GM21619 (cell line): ENCODE results near the gene TBL1X.
"Not testable (repeated sequence)": the region's sequence is repeated elsewhere in the genome, so short reads cannot be mapped to it uniquely, and the experiment has no call there.

ENCODE experiments used
- ATAC-seq: cut with Tn5 transposase; IDR thresholded peaks from one replicate; pipeline ENCODE4 v1.9.1; 2021; ENCODE audit not compliant: unreplicated experiment

TBL1X gene

DNA sequence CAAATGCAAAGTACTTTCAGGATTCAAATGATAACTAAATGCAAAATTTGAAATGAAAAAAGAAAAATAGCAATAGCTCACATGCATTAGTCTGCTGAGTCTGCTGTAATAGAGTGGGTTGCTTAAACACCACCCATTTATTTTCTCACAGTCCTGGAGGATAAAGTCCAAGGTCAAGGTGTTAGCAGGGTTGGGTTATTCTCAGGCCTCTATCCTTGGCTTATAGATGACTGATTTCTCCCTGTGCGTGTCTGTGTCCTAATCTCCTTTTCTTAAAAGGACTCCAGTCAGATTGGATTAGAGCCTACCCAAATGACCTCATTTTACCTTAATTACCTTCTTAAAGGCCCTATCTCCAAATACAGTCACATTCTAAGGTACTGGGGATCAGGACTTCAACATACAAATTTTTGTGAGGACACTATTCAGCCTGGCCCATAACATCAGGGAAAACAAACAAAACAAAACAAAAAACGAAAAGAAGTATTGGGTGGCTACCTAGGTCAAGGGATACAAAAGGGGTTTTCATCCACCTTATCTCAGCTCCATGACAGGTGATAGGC is 6.3 kb upstream of the TBL1X start:
- no peak for ATAC-seq

- ATAC-seq: no peak
Observed at GRCh38 chrX:9459186-9459748, 5.6 kb upstream of the TBL1X start.

DNA sequence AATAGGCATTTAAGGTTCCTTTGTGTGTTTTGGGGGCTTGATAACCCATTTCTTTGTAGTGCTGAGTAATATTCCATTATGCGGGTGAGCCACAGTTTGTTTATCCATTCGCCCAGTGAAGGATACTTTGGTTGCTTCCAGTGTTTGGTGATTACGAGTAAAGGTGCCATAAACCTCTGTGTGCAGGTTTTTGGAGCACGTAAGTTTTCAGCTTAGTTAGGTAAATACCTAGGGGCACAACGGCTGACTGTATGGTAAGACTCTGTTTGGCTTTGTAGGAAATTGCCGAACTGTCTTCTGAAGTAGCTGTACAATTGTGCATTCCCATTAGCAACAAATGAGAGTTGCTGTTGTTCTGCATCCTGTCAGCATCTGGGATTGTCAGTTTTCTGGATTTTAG is 3.8 kb upstream of the TBL1X start:
- no peak for ATAC-seq

DNA sequence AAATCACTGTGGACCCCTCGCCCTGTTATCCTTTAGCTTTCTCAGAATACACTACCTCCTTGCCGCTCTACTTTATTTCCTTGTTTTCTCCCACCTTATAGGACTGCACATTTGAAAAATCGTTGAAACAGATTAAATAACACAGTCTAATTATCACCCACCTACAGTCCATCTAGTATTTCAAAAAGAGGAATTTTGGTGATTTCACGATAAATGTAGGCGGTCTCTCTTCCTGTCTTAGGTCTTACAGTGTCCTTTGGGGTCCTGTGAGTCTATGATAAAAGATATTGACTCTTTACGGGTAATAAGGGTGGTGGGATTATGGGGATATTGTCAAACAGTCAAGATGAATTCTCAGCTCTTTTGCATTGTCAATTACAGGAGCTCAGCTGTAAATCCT is 2.4 kb upstream of the TBL1X start:
- ATAC-seq: no peak

DNA sequence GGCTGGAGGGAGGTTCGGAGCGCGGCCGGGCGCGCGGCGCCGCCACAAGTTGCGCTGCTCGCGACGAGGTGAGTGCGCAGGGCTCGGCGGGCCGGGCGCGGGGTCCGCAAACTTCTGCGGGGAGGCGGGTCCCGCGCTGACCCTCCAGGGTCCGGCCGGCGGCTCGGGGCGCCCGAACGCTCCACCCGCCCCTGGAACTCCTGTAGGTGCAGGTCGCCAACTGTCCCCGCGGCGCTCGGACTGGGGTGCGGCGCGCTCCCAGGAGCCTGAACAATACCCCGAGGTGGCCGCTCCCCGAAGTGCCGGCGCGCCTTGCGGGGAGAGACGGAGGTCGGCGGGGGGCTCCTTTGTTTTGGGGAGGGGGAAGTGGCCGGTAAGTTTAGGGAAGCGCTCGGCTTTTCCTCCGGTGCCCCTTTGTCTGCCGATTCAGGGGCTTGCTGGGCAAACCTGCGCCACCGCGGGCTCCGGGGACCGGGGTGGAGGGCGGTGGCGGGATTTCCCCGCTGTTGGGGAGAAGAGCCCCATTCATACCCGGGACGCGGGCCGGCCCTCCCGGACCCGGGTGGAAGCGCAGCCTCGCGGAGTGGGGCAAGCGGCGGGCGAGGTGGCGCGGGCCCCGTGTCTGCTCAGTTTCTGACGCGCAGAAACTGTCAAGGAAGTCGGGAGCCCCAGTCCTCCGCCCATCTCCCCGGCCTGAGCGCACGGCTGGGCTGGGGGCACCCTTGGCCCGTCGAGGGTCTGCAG is 694 bp downstream of the TBL1X start:
- peak; percentile 22 for ATAC-seq

DNA sequence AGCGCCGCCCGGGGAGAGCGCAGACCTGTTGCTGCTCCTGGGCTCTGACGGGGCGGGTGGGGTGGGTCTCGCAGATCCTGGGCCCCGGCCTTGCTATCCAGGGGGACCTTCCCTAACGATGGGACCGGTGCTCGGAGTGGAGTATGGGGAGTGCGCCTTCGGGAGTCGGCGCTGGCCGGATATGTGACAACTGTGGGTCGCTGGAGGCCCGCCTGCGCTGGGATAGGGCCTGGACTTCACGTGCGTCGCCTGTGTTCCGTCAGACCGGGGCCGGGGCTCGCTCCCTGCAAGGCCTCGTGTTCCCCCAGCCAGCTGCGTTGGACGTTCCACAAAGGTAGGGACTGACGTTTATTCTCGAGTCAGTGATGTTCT is 1.3 kb downstream of the TBL1X start:
- no peak for ATAC-seq

- no peak for ATAC-seq
Observed at GRCh38 chrX:9466736-9467135, 1.9 kb downstream of the TBL1X start.

DNA sequence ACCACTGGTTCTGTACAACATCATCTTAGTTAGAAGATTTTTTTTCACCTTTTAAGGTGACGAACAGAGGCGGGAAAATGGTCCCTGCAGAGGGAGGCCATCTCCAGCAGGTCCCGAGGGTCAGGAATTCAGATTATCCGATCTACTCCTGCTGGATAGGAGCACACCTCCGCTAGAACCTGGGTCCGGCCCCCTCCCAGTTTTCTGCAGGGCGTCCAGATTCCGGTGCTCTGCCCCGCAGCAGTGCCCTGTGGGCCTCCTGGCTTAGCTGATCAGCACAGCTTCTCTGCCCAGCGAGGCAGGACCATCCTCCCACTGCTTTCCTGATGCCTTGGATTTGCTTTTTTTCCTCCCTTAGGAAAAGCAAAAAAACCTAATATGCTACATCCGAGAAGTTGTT is 2.3 kb downstream of the TBL1X start:
- ATAC-seq: no peak

DNA sequence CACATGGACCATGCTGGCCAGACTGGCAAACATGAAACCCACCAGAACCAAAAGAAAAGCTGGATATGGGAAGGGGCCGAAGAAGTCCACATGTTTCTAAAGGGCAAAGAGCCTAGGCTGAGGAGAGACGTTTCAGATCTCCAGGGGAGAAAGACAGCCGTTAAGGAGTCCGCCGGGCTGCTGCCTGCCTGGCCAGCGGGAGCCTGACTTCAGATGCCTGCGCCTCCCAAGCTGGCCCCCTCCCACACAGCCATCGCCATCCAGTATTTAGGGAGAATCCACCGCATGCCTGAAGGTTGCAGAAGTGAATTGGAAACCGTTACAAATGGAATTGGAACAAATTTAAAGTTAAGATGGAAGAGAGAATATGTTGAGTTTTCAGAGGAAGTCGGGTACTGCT is 2.9 kb downstream of the TBL1X start:
- no peak for ATAC-seq

- no peak for ATAC-seq
Observed at GRCh38 chrX:9471571-9471985, 6.7 kb downstream of the TBL1X start.

GRCh38 chrX:9473708-9474107 is 8.8 kb downstream of the TBL1X start:
- ATAC-seq: no peak

- ATAC-seq: not testable (repeated sequence)
Observed at GRCh38 chrX:9475417-9475816, 10.6 kb downstream of the TBL1X start.

DNA sequence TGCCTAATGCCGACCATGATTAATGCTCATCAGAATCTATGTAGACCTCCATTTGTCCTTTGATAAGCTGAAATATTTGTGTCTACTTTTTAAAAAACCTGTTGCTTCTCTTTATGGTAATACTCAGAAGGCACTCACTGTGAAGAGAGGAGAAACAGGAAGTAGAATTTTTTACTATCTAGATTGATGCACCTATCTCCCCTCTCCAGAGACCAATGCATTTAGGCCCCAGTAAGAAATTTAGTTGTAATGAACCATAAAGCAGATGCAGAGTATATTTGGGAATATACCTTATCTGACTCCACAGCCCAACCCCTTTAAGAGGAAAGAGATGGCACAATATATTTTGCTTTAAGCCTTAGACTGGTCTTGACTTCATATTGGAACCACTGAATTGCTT is 11.1 kb downstream of the TBL1X start:
- peak; percentile 50 for ATAC-seq

DNA sequence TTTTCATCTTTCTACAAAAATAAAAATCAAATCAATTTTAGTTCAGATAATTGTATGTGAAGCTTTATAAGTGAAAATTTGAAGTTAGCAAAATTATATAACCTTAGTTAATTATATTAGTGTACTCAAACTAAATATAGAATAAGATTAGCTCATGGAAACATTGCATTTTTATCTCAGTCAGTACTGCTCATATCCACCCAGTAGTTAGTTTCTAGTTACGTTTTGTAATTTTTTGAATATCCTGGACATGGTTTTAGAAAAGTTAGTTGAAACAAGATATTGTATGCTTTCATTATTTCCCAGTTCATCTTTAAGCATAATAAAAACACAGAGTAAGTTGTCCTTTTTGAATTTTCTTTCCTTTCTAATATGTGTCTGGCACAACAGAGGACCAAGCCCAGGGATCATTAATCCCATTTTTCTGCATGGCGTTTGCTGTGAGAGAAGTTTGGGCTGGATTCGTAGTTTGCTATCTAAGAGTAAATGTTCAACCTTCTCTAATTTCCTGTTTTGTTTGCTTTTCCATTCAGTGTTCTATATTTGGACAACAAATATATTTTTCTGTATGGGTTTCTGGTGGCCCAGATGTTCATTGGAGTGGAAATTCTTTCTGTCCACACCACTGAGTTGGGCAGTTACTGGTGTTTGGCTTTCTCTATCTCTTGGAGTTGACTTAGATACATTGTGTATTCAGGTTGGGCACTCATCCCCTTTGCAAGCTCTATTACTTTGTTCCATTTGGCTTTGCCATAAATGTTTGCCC is 12.1 kb downstream of the TBL1X start:
- no peak for ATAC-seq

DNA sequence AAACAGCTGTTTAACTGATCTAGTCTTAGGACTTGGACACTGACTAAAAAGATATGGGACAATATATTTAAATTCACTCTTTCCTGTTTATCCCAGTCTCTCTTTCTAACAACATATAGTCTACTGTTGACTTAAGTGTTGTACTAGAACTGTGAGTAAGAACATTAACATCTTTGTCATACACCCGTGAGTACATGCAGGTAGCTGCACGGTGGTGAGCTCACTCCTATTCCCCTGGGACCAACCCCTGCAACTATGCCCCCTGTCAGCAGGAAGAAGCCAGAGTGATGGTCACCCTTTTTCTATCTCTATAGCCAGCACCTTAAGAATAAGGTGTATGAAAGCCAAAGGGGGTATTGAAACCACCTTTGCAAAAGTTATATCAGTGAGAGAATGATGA is 17.6 kb downstream of the TBL1X start:
- no peak for ATAC-seq

DNA sequence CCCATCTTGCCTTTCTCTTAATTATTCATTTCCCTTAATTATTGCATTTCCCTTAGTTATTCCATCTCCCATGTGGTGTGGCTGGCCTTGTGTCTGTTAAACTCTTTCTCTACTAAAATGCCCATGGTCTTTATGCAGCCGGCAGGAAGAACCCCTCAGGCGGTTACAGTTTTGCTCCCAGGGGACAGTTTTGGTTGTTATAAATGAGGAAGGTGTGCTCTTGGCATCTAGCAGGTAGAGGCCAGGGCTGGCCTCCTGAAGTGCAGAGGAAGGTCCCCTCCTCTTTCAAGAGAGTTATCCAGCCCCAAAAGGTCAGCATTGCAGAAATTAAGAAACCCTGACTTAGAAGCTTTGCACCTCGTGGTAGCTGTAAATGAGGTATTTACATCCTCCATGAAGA is 18.0 kb downstream of the TBL1X start:
- no peak for ATAC-seq

DNA sequence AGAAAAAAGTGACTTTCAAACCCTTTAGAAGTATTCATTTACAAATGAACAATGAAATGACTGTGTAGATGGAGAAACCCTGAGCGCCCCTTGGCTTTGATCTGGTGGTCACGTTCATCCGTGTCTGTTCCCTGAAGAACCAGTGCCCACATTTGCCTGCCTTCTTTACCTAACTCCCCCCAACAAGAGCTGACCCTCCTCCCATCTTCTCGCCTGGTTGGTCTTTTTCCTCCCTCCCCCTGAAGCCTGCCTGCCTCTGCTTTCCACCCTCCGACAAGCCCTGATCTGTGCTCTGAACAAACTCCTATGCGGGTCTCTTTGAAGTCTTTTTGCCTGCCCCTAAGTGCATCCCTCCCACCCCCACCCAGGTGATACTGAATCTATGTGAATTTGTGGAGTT is 18.5 kb downstream of the TBL1X start:
- ATAC-seq: no peak

GRCh38 chrX:9486786-9487387 is 22.0 kb downstream of the TBL1X start:
- ATAC-seq: no peak

DNA sequence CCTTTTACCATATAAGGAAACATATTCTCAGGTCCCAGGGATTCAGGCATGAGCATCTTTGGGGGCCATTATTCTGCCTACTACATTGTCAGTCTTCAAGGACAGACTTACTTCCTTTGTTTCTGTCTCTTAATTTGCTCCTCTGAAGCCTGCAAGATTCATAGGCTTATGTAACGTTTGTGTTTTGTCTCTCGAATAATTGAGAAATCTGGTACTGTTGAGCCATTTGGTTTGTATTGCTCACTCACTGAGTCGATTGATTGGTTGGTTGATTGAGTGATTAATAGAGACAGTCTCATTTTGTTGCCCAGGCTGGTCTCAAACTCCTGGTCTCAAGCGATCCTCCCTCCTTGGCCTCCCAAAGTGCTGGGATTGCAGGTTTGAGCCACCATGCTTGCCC is 23.7 kb downstream of the TBL1X start:
- no peak for ATAC-seq

GRCh38 chrX:9489234-9489633 is 24.4 kb downstream of the TBL1X start:
- ATAC-seq: no peak

DNA sequence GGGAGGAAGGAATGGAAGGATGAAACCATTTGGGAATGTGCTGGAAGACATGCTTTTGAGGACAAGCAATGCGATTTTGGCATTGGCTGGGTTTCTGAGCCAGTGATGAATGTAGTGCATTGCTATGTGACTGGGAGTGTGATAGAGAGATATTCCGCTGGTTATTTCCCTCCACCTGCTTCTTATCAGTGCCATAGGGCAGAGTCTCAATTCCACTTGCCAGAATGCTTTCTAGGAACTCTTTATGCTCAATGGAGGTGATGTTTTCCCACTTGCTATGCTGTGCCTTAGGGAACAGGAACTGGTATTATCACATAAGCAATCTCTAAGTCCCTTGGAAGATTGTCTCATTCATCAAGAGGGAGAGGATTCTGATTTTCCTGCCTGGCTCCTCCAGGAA is 28.0 kb downstream of the TBL1X start:
- ATAC-seq: no peak

DNA sequence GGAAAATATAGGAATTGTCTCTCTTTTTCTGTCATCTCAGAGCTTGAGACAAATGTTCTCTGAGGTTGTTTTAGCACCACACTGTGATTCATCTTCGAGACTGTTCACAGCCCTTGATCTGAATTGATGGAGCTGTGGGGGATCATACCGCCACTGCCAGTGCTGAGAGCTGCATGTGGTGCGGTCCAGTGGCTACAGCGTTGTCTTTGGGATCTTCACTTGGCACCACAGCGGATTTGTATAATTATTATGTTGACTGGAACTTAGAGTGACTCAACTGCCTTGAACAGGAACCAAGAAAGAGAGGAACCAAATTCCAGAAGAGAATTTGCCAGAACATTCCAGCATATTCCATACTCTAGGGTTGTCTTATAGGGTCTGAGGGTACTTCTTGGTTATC is 29.1 kb downstream of the TBL1X start:
- ATAC-seq: no peak
